COR-L47 (cell line): ENCODE data around the gene NUP50.

Experiments
- DNase-seq: peaks from one replicate; lab custom pipeline; 2025; lab: John Stamatoyannopoulos, UW

NUP50 gene

GRCh38 chr22:45228401-45228754, 64.7 kb downstream of the NUP50 start:
- no peak for DNase-seq

- DNase-seq, result no peak
Measured at GRCh38 chr22:45229181-45229580, 65.5 kb downstream of the NUP50 start.

GRCh38 chr22:45230026-45230721, 66.4 kb downstream of the NUP50 start:
- no peak for DNase-seq

GRCh38 chr22:45231293-45231692, 67.6 kb downstream of the NUP50 start:
- no peak for DNase-seq

- no peak for DNase-seq
Measured at GRCh38 chr22:45233386-45233785, 69.7 kb downstream of the NUP50 start.

GRCh38 chr22:45233827-45234226, 70.1 kb downstream of the NUP50 start:
- no peak for DNase-seq

GRCh38 chr22:45235101-45235777, 71.5 kb downstream of the NUP50 start:
- DNase-seq, result peak; percentile 83

GRCh38 chr22:45235851-45236342, 72.2 kb downstream of the NUP50 start:
- DNase-seq, result peak; percentile 74

GRCh38 chr22:45237065-45237990, 73.6 kb downstream of the NUP50 start:
- DNase-seq, result no peak
